K562 (cell line): ENCODE data around the gene ELSPBP1.

Experiments
- HCFC1 ChIP-seq: IDR thresholded peaks from 2 replicates; pipeline ENCODE4 v1.6.1; 2012; ENCODE audit warnings: low read depth, low read length, improper control_type of control experiment
- HSF4 ChIP-seq: fragments of 250-450 bp; sonication (Bioruptor Pico); IDR thresholded peaks from 2 replicates; pipeline ENCODE4 v2.1.2; 2022; ENCODE audit warnings: mild to moderate bottlenecking, moderate library complexity, borderline replicate concordance
- PHB2 ChIP-seq: fragments of 450-650 bp; IDR thresholded peaks from 2 replicates; pipeline ENCODE4 v1.6.1; 2017; ENCODE audit warnings: low read depth
- SAFB2 ChIP-seq: fragments of 200-400 bp; formaldehyde crosslinking; IDR thresholded peaks from 2 replicates; pipeline ENCODE4 v1.6.1; 2018; ENCODE audit warnings: borderline replicate concordance, low read length, low read depth, moderate library complexity; ENCODE audit not compliant: severe bottlenecking

- no peak for TF ChIP-seq SAFB2
- no peak for TF ChIP-seq HSF4 (CRISPR knock-in tag)
- TF ChIP-seq HCFC1: no peak
- TF ChIP-seq PHB2: no peak
Observed at GRCh38 chr19:48033604-48034003, 39.2 kb downstream of the ELSPBP1 start.
